ENCODE measurements around the gene RANBP3.
A peak's percentile ranks its signal among the peaks of the same experiment; 100 is the strongest.

Gene RANBP3

DNA sequence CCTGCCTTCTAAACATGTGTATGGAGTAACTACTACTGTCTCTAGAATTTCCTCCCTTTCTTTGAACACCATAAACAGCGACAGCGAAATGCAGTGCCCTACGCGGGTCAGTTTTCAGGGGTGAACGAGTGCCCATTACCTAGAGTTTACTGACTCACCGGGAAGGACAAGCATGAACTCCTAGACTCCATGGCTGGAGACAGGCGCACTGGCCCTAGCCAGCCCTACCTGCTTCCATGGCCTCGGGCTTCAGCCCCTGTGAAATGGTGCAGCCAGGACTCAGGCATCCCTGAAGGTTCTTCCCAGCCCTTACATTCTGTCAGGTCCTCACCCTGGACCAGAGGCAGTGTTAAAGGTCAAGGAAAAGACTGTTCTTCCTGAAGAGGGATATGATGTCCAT is 8.5 kb downstream of the RANBP3 start:
- CTCF ChIA-PET = interaction anchor here (0.9 to 7.1 kb wide), 4 partner anchors 10 to 165 kb away, joined by 3 to 63 read pairs (median 16); no protein-coding TSS in a partner anchor
- TF ChIP-seq SP3 (tag by site-specific recombination; IDR thresholded peaks at IDR 0.05) (no peak), ZNF473 (tag by site-specific recombination; IDR thresholded peaks at IDR 0.05) (no peak), ZFP69B (tag by site-specific recombination; IDR thresholded peaks at IDR 0.05) (no peak), ZNF157 (tag by site-specific recombination; IDR thresholded peaks at IDR 0.05) (no peak), INSM2 (tag by site-specific recombination; IDR thresholded peaks at IDR 0.05) (no peak), ZNF645 (tag by site-specific recombination; IDR thresholded peaks at IDR 0.05) (no peak), ZNF629 (tag by site-specific recombination; IDR thresholded peaks at IDR 0.05) (no peak), GFI1B (tag by site-specific recombination; IDR thresholded peaks at IDR 0.05) (no peak), GLI2 (tag by site-specific recombination; IDR thresholded peaks at IDR 0.05; ENCODE audit: borderline replicate concordance, low read depth) (no peak), ZNF19 (tag by site-specific recombination; IDR thresholded peaks at IDR 0.05; ENCODE audit: low read depth) (no peak), ZNF580 (tag by site-specific recombination; IDR thresholded peaks at IDR 0.05) (no peak), ZBTB48 (tag by site-specific recombination; IDR thresholded peaks at IDR 0.05) (no peak), BCL11A (tag by site-specific recombination; IDR thresholded peaks at IDR 0.05; ENCODE audit: low read depth) (no peak), OVOL3 (tag by site-specific recombination; IDR thresholded peaks at IDR 0.05) (no peak), ZNF514 (tag by site-specific recombination; IDR thresholded peaks at IDR 0.05) (no peak), ZFP3 (tag by site-specific recombination; IDR thresholded peaks at IDR 0.05; ENCODE audit: low read depth) (no peak), ZNF792 (tag by site-specific recombination; IDR thresholded peaks at IDR 0.05) (no peak), ZNF16 (tag by site-specific recombination; IDR thresholded peaks at IDR 0.05; ENCODE audit: low read depth) (no peak), ZXDB (tag by site-specific recombination; IDR thresholded peaks at IDR 0.05) (no peak)
- TF ChIP-seq, protein P1, sequence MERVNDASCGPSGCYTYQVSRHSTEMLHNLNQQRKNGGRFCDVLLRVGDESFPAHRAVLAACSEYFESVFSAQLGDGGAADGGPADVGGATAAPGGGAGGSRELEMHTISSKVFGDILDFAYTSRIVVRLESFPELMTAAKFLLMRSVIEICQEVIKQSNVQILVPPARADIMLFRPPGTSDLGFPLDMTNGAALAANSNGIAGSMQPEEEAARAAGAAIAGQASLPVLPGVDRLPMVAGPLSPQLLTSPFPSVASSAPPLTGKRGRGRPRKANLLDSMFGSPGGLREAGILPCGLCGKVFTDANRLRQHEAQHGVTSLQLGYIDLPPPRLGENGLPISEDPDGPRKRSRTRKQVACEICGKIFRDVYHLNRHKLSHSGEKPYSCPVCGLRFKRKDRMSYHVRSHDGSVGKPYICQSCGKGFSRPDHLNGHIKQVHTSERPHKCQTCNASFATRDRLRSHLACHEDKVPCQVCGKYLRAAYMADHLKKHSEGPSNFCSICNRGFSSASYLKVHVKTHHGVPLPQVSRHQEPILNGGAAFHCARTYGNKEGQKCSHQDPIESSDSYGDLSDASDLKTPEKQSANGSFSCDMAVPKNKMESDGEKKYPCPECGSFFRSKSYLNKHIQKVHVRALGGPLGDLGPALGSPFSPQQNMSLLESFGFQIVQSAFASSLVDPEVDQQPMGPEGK (tag by site-specific recombination; IDR thresholded peaks at IDR 0.05) = no peak
- H3K36me3 ChIP-seq (ENCODE audit: control insufficient read depth in 2 of 2, insufficient read depth in 1 of 2, low read length in 2 of 2) = peaks cover 0 to 52% of the 10 kb centered on the region in 2 experiments; a peak in 1 of 3 replicates
- H3K4me1 ChIP-seq (ENCODE audit: control insufficient read depth, insufficient read depth, low read length) = peaks cover 9% of the 10 kb centered on the region
- H3K9me3 ChIP-seq (ENCODE audit: control insufficient read depth, insufficient read depth, low read depth, low read length) = no peaks in the 10 kb centered on the region
- H3K4me3 ChIP-seq (ENCODE audit: low read depth, low read length) = no peak overlapping the region
- H3K27ac ChIP-seq (ENCODE audit: extremely low read depth, low read depth, low read length) = peak overlapping the region; percentile 52; the same call in 1 of the 2 replicates
- POLR2A ChIA-PET = interaction anchor here (0.6 kb wide), 1 partner anchor 561 kb away, joined by 4 read pairs; the partner anchor contains the start of gene TNFSF9
